Stimulated activated CD4-positive, alpha-beta T cell treated with anti-CD3 and anti-CD28 coated beads, TNF-alpha, amount 100 ng/mL, for 48 hours (primary cell): ENCODE measurements around the gene BCAR3.
"Not testable (repeated sequence)": the region's sequence is repeated elsewhere in the genome, so short reads cannot be mapped to it uniquely, and the experiment has no call there.

Experiments
- DNase-seq, 3 donors: peaks; one replicate each; pipeline ENCODE4 v3.0.0-alpha.2; 2020; ENCODE audit warnings: low read depth in 3 of 3

Gene BCAR3

DNA sequence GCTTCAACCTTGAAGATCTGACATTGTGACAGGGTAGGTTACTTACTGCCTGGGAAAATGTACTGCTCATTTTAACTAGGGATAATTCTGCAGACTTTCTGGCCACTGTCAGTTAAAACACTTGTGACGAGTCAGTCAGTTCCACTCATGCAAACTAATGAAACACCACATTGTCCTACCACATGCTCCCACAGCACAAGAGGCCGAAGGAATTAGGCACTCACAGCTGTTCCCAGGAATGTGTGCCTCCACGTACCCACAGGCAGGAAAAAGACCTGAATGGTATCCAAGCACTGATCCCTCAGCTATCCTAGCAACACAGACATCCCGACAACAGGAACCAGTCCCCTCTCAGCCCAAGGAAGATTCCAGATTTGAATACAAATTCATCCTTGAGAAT is 12.3 kb downstream of the BCAR3 start:
- no peak for DNase-seq

DNA sequence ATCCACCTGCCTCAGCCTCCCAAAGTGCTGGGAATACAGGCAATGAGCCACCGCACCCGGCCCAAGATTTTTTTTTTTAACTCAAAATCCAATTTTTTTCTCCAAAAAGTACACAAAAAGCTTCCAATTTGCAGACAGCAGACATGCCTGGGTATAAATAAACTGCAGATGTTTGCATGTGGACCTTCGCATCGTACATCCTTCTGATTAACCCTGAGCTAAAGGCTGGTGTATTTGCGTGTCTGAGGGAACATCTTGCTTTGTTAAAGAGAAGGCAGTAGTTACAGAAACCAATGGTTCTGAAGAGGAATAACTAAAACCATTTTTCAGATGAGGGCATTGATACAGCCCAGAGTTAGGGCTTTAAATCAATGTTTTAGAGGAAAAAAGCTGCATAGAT is 12.7 kb downstream of the BCAR3 start:
- no peak for DNase-seq

- DNase-seq: no peak
These were observed 13.5 kb downstream of the BCAR3 start for GRCh38 chr1:93668121-93668520.

- DNase-seq: no peak
These were observed 14.0 kb downstream of the BCAR3 start for GRCh38 chr1:93667642-93668041.

DNA sequence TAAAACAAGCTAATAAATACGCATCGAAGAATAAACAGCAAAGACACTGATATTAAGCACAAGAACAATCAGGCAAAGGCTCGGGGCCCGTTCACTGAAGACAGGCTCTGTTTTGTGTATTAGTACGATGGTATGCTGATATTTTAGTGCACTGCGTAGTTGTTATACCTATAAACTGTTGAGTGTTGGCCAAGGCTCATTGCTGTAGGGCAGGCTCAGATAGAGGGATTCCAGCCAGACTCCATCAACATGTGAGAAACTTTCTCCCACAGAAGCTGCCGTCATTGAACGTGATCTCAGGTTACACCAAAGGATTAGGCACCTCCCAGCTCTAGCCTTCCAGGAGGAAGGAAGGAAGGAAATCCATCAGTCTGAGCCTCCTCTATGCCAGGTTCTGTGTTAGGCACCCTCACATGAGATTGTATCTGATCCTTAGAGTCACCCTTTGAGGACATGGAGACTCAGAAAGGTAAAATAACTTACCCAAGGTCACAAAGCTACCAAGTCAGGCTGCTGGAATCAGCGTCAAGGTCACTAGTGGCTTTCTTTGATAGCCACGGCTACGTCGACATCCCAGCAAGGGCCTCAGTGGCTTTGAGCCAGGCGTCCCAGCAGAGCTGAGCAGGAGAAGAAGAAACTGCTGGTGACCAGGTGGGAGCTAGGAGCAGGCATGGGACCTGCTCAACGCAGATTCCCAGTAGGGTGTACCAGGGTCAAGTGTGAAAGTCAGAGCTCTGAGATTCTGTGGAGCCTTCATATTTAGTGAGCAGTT is 14.8 kb downstream of the BCAR3 start:
- no peak for DNase-seq

DNA sequence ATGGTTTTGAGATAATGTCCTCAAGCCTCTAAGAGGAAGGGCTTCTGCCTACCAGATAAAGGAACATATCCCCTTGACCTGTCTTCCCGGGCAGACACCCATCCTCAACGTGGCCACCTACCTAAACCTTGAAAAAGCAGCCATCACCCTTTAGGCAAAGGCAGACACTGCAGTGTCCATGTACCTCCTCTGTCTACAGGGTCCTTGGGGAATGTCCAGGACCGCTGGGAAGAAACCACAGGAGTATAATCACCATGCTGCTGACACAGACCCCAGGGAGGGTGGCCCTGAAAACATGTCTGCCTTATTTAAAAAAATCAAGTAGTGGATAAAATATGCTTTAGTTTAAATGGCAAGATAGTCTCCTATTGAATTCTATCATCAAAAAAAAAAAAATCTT is 16.6 kb downstream of the BCAR3 start:
- DNase-seq: no peak

- no peak for DNase-seq
These were observed 18.4 kb downstream of the BCAR3 start for GRCh38 chr1:93663208-93663614.

GRCh38 chr1:93662481-93663207 is 19.0 kb downstream of the BCAR3 start:
- no peak for DNase-seq

- DNase-seq: no peak
These were observed 19.7 kb downstream of the BCAR3 start for GRCh38 chr1:93661829-93662474.

GRCh38 chr1:93661341-93661740 is 20.3 kb downstream of the BCAR3 start:
- DNase-seq: not testable (repeated sequence)

DNA sequence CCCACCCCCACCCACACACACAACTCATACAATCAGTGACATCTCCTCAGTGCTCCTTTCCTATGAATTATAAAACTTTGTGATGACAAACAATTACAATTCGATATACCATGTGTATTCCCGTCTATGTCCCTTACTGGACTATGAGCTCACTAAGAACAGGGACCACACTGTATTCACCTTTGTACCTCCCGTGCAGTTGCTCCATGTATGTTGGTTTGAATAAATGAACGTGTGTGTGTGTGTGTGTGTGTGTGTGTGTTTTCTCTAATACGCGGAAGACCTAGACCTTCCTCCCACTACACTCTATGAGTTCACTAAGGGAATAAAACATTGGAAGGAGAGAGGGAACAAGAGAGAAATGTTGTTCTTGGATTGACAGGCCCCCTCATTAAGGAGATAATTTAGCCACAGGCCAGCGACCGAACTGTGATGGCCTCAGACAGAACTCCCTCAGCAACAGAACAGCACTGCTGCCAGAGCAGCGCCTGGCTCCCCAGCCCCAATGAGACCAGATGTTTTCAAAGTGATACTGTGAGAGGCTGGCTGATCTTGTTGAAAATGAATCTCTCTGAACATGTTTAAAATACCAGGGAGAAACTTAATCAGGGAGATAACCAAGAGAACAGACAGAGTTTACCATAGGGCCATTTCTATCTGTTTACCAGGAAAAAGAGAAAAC is 21.7 kb downstream of the BCAR3 start:
- DNase-seq: no peak

DNA sequence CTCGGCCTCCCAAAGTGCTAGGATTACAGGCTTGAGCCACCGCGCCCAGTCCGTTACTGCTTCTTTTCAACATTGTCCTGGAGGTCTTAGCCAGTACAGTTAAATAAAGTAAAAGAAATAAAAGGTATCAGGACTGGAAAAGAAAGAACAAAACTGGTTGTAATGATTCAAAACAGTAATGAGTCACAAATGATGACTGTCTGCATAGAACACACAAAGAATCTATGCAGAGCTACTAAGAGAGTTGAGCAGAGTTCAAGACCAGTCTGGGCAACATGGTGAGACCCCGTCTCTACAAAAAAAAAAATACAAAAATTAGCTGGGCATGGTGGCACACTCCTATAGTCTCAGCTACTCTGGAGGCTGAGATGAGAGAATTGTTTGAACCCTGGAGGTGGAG is 23.4 kb downstream of the BCAR3 start:
- no peak for DNase-seq

DNA sequence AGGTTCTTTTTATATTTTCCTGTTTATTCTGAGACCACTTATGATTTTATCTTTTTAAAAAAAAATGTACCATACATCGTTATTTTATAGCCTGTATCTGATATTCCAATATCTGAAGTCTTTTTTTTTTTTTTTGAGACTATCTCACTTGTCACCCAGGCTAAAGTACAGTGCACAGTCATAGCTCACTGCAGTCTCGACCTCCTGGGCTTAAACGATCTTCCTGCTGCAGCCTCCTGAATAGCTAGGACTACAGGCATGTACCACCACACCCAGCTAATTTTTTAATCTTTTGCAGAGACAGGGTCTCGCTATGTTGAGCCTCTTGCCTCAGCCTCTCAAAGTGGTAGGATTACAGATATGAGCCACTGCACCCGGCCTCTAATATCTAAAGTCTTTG is 25.1 kb downstream of the BCAR3 start:
- DNase-seq: no peak

DNA sequence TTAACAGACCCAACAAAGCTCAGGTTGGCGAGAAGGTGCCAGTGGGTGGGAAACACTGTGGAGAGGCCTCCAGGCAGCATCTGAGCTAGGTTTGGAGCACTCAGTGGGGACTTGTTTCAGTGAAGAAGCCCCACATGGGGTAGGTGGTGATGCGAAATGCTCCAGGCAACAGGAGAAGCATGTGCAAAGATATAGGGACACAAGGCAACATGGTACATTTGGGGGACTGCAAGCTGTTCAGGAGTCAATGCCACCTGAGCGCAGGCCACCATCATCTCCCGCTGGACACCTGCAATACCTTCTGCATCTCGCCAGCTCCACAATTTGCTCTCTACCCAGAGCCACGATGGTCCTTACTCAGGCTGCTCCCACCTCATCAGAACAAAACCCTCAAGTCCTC is 28.0 kb downstream of the BCAR3 start:
- DNase-seq: no peak

GRCh38 chr1:93652323-93652949 is 29.2 kb downstream of the BCAR3 start:
- no peak for DNase-seq

DNA sequence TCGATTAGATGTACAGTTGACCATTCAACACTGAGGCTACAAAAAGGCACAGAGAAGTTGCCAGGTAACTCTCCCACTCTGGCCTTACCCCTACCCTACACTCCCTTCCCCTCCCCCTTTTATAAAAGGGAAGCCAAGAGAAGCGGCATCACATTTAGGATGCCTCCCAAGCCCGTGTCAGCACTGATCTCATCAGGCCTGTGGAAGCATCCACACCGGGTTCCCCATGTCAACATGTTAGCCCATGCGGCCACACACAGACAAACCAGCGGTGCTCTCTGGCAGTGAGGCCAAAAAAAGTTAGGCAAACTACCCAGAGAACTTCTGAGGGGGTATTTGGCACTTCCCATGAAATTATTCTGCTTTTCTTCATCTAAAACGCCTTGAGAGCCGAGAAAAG is 29.9 kb downstream of the BCAR3 start:
- DNase-seq: no peak

- not testable (repeated sequence) for DNase-seq
These were observed 31.5 kb downstream of the BCAR3 start for GRCh38 chr1:93650159-93650558.

- DNase-seq: no peak
These were observed 32.4 kb downstream of the BCAR3 start for GRCh38 chr1:93649231-93649630.

- DNase-seq: no peak
These were observed 33.0 kb downstream of the BCAR3 start for GRCh38 chr1:93648656-93649055.

DNA sequence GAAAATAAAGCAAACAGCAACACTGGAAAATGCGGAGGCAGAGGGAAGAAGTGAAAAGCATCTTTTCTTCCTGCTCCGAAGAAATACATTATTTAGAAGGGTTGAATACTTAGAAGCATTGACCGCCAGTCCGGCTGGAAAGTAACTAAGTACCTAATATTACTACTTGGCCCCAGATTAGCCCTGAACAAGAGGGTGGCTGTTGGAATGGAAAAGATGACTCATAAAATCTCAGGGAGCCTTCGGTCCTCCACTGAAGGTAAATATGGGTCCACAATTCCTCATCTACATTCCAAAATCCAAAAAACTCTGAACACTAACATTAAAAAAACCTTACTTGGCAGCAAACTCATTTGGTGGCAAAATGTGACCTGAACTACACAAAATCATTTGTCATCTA is 40.1 kb downstream of the BCAR3 start:
- DNase-seq: no peak

DNA sequence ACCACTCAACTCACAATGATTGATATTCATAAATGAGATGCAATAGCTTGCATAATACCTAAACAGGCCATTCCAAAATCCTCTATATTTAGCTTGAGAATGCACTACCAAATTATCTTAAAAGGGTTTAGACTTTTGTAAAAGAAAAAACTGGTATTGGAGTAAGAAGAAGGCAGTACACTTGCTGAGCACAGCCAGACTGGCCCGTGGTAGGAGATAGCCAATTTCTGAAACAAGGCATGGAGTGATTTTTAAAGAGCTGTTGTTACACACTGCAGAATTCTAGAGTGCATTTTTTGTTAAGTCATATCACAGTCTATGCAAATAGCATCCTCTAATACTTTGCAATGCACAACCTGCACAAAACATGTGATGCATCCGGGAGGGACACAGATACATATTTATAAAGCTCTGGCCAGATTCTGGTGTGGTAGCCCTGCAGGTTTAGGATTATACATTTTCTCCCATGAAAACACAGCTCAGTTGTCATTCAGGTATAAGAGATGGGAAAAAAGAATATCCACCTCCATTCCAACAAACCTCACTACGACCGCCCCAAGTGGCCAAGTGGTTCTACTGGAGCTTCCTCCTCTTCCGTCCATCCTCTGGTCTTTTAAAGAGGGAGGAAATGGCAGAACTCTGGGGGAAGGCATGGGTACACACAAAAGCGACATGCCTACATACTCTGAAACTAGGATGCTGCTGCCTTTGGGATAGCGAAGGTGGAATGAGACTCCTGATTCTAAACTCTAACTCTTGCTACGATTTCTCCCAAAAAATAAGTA is 40.8 kb downstream of the BCAR3 start:
- DNase-seq: no peak
